DMS 273 (cell line): ENCODE measurements around the gene IFNL2.
"Not testable (repeated sequence)": the region's sequence is repeated elsewhere in the genome, so short reads cannot be mapped to it uniquely, and the experiment has no call there.

Experiments used
- DNase-seq: peaks from one replicate; lab custom pipeline; 2025; ENCODE audit not compliant: unreplicated experiment; lab: John Stamatoyannopoulos, UW

IFNL2 gene

GRCh38 chr19:39252458-39252857, 15.7 kb upstream of the IFNL2 start:
- DNase-seq: peak; percentile 72

DNA sequence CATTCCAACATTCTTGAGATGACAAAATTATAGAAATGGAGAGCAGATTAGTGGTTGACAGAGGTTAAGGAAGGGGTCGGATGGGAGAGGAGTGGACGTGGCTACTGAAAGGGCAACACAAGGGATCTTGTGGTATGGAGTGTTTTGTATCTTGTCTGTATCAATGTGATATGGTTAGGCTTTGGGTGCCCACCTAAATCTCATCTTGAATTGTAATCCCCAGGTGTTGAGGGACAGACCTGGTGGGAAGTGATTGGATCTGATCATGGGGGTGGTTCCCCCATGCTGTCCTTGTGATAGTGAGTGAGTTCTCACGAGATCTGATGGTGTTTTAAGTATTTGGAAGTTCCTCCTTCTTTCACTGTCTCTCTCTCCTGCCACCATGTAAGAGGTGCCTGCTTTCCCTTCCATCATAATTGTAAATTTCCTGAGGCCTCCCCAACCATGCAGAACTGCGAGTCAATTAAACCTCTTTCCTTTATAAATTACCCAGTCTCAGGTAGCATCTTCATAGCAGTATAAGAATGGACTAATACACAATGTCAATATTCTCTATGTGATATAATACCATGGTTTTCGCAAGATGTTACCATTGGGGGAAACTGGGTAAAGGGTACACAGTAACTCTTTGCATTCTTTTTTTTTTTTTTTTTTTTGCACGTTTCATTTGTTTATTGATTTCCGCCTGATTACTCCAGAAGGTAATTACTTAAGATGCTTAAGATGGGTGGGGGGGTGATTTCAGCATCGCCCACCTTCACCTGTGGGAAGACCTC, 14.6 kb upstream of the IFNL2 start:
- no peak for DNase-seq

GRCh38 chr19:39254531-39255345, 13.5 kb upstream of the IFNL2 start:
- DNase-seq: no peak

GRCh38 chr19:39257227-39257626, 11.0 kb upstream of the IFNL2 start:
- DNase-seq: no peak

DNA sequence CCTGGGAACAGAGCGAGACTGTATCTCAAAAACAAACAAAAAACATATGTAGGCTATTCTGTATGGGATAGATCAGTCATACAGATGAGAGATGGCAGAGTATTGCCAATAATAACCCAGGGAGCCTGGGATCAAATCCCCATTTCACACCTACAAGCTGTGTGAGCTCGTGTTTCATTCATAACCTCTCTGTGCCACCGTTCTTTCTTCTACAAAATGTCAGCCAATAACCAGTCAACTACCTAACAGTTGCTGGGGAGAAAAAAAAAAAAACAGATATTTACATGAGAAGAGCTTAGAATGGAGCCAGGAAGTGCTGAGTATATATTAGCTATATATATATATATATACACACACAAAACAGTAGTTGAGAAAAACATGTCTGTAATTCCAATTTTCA, 6.5 kb upstream of the IFNL2 start:
- DNase-seq: peak; percentile 17

DNA sequence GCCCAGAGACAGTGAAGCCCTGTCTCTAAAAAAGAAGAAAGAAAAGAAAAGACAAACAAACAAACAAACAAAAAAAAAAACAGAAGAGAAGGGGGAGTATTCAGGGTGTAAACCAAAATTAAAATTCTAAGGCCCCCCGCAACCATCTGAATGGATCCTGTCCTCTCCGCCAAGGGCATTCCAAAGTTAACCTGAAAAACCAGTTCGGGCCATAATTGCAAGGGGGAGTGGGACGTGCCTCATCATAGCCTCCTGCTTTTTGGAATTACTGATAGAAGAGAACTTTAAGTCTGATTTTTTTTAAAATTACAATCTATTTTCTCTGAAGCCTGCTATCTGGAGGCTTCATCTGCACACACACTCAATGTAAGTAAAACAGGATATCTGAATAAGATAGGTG, 5.7 kb upstream of the IFNL2 start:
- DNase-seq: no peak

GRCh38 chr19:39263912-39264305, 4.3 kb upstream of the IFNL2 start:
- no peak for DNase-seq

- DNase-seq: peak; percentile 51
Observed at GRCh38 chr19:39264306-39265290, 3.6 kb upstream of the IFNL2 start.

GRCh38 chr19:39265321-39265916, 2.8 kb upstream of the IFNL2 start:
- peak; percentile 54 for DNase-seq

DNA sequence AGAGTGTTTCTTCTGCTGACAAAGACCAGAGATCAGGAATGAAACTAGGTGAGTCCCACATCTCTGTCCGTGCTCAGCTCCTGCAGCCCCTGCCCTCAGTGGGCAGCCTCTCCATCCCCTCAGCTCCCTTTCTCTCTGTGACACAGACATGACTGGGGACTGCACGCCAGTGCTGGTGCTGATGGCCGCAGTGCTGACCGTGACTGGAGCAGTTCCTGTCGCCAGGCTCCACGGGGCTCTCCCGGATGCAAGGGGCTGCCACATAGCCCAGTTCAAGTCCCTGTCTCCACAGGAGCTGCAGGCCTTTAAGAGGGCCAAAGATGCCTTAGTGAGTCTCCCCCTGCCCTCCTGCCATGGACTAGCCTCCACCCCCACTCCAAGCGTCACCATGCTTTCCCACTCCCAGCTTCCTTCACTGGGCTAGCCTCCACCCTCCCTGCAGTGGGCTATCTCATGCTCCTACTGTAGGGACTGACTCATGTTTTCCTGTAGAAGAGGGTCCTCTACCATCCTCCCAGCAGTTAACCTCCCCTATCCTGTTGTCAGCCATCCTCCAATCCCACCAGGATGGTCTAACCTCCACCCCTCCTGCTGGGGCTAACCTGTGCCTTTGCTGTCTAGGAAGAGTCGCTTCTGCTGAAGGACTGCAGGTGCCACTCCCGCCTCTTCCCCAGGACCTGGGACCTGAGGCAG, 481 bp downstream of the IFNL2 start:
- DNase-seq: not testable (repeated sequence)

DNA sequence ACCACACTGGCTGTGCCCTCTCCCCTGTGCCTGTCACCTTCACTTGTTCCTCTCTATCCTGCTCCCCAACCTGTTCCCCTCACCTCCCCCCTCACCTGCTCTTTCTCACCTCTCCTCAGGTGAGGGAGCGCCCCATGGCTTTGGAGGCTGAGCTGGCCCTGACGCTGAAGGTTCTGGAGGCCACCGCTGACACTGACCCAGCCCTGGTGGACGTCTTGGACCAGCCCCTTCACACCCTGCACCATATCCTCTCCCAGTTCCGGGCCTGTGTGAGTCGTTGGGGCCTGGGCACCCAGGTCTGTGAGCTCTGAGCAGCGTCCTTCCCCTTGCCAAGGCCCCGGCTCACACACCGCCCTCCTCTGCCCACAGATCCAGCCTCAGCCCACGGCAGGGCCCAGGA, 1.2 kb downstream of the IFNL2 start:
- not testable (repeated sequence) for DNase-seq

DNA sequence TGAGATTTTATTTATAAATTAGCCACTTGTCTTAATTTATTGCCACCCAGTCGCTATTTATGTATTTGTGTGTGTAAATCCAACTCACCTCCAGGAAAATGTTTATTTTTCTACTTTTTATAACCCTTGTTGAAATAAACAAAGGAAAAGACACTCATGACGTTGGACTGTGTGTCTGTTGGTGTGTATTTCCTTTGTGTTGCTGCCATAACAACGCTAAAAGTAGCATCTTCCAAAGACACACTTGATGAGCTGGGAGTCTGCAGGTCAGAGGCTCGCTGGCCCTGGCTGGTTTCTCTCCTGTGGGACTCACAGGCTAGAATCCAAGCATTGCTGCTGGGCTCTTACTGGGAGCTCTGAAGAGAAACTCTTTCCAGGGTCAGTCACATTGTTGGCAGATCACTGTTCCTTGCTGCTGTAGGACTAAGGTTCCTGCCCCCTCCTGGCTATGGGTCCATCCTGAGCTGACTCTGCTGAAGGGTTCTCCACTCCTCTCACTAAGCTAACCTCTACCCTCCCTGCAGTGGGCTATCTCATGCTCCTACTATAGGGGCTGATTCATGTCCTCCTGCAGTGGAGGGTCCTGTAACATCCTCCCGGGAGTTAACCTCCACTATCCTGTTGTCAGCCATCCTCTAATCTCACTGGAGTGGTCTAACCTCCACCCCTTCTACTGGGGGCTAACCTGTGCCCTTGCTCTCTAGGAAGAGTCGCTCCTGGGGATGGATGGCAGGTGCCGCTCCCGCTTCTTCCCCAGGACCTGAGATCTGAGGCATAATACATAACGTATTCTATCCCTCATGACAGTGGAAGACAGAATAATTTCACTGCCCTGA, 2.1 kb downstream of the IFNL2 start:
- no peak for DNase-seq

GRCh38 chr19:39273859-39274258, 5.7 kb downstream of the IFNL2 start:
- DNase-seq: not testable (repeated sequence)

- DNase-seq: no peak
Observed at GRCh38 chr19:39275578-39275977, 7.4 kb downstream of the IFNL2 start.

- DNase-seq: no peak
Observed at GRCh38 chr19:39276740-39277139, 8.5 kb downstream of the IFNL2 start.

DNA sequence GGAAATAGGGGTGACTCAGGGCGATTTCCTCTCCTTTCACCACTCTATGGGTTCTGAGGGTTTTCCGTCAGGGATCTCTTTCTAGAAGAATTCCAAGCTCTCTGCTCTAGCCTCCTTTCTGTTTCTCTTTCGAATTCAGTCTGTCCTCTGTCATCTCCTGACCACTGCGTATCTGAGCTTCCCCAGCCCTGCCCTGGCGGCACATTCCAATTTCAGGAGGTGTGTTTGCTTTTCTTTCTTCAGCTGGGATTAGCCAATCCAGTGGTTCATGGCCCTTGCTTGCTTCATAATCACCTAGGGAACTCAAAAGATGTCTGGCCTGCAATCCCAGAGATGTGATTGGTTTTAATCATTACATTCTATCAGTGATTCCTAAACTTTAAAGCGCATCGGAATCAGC, 9.4 kb downstream of the IFNL2 start:
- no peak for DNase-seq

GRCh38 chr19:39282021-39282420, 13.8 kb downstream of the IFNL2 start:
- no peak for DNase-seq

- no peak for DNase-seq
Observed at GRCh38 chr19:39284032-39284431, 15.8 kb downstream of the IFNL2 start.

DNA sequence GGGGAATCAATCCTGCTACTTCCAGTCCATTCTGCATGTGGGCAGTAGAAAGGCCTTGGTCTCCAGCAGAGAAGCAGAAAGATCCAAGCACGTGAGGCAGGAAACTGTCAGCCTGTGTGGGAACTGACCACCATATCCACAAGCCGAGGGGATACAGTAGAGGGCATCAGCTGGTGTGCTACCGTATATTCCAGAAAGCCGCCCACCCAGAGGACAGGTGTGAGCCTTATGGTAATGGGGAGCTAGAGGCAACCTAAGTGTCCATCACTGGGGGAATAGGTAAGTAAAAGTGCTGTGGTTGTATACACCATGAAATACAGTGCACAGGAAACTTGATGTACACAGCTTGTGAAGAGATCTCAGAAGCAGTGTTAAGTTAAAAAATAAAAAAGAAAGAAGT, 25.2 kb downstream of the IFNL2 start:
- DNase-seq: no peak
